CD4-positive, alpha-beta T cell treated with Interleukin-12 subunit alpha and Interleukin-12 subunit beta, for 1 hour (primary cell): ENCODE measurements around the gene GRB2.

Source experiments
- DNase-seq: peaks from one replicate; pipeline ENCODE4 v3.0.0-alpha.2; 2020

Gene GRB2

DNA sequence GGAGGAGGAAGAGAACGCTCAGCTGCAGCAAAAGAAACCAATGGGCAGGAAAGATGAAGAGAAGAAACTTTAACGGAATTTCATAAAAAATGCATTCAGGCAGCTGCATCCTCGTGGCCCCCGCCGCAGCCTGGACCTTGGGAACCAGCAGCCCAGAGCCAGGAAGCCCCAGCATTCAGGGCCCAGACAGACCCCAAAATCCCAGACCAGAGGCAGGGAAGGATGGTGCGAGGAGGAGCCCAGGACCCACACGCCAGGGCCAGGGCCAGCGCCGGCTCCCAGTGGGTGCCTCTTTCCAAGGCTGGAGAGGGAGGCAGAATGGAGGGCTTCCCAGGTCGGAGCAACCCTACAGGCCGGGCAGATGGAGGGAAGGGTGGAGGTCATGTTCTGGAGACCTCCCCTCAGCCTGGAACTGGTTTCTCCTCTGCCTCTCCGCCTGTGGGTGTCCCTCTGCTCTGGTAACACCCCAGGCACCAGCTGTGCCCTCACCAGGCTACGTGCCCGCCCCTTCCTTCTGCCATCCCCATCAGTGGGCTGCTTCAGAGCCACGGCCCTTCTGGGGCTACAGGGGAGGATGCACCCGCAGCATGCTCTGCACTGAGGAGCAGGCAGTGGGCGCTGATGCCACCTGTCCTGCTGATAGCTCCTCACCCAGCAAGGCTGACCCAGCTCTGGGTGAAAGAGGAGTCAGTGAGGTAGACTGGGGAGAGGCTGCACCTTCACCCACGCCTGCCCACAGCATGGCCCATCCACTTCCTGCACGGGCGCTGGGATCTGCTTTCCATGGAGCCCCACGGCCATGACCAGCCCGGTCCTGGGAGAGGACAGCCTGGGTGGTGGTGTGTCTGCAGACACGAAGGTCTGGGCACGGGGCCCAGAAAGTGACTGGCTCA, 133.3 kb downstream of the GRB2 start:
- no peak for DNase-seq

DNA sequence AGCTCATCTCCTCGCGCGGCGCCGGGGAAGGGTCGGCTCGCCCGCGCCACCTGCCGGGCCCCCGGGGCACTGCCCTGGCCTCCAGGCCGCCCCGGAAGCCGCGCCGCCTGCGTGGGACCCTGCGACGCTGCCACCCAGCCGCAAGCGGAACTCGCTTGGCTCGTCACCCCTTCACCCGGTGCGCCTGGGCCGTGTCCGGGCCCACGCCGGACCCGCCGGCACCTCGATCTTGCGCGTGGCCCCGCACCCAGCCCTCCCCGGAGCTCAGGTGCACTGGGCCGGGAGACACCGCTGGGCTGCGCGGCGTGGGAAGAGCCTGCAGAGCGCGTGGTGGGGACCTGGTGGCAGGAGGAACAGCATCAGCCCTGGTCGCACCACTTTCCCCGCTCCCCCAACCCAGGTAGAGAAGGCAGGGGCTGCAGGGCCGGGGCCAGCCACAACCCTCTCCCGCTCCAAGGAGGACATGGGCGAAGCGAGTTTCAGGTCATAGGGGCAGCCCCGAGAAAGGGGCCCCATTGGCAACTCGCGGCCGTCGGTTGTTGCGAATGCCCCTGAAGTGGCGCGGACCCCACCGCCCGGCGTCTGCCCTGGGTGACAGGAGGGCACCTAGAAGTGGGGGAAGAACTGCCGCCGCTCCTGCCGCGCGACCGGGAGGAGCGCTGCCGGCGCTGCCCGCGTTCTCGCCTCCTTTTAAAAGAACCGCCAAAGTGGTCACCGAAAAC, 134.1 kb downstream of the GRB2 start:
- peak; percentile 92 for DNase-seq

DNA sequence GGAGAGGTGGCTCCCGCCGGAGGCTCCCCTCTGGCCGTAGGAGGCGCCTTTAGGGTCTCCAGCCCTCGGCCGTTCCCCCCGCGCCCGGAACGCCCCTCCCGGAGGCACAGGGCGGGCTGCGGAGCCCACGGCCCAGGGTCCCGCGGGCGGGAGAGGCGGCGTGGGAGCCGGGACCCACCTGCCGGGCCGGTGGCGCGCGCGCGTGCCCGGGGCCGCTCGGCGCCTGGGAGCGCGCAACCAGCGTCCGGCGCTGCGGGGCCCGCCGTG, 134.6 kb downstream of the GRB2 start, which contains the start of gene MIF4GD:
Gene MIF4GD (minus strand): TSS at position 266 of the 267 bp plus-strand sequence. CDS start 1,036 bp downstream, outside the sequence.
- DNase-seq: no peak

GRCh38 chr17:75270218-75270965, 135.1 kb downstream of the GRB2 start:
- DNase-seq: peak; percentile 49

DNA sequence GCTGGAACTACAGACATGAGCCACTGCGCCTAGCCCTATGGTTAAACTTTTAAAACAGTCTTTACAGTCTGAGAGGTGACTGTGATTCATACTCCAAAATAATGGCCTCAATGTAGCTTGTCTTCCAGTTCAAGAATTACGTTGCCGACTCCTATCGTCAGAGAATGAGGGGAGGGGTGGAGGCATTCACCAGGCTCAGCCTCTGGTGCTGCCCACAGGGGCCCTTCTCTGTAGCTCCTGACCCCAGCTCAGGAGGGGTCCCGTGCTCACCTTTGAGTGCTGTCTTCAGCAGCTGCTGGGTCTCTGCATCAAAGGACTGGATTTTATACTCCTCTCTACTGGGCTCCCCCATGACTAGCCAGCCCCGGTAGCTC, 135.6 kb downstream of the GRB2 start:
- no peak for DNase-seq
